Measurements from ENCODE around the gene EVX1. TPM values are rescaled to one million over a fixed set of nuclear protein-coding genes. Genes with fewer than 3 reads are reported as not detected.

Gene EVX1
- total RNA-seq, 3 donors from 2014 or later (not counting 1 experiment from before 2014, with no cell fraction given) = not detected

DNA sequence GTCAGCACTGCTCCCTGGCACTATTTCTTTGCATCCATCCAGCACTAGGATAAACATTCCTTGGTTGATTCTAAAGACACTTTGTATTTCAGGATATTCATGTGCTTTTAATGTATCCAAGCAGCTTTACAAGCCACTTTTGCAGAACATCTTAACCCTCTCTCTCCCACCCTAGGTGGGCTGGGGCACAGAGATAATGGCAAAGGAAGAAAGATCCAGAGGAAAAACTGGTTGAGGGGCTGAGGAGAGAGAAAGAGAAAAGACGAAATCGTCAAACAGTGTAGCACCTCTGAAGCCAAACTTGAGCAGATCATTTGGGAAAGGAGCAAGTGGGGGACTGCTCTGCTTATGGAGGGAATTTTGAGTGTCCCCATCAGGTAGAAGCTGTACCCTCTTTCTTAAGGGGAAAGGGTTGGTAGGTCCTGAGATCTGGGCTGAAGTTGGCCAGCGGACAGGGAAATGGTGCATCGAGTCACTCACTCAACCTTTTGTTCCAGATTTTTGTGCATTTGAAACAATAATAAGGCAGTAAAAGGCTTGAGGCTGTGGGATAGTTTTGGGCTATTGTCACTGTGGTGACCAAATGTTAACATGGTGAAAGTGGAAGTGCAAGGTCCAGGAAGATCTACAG lies 38.5 kb upstream of the EVX1 start:
- no peaks in the 10 kb centered on the region for H3K36me3 ChIP-seq (ENCODE audit: control insufficient read depth, insufficient read depth, low read length)
- H3K4me3 ChIP-seq (ENCODE audit: low read length) = no peak overlapping the region
- H3K4me1 Mint-ChIP-seq = peaks cover 23 to 44% of the 10 kb centered on the region in 2 donors
- H3K27me3 Mint-ChIP-seq (ENCODE audit: low read depth in 2 of 2) = peaks cover 74 to 82% of the 10 kb centered on the region in 2 donors
- DNase-seq (no peak), ATAC-seq (no peak)
- no peak overlapping the region for H3K27ac ChIP-seq (ENCODE audit: low read length)
- 26% methylated on average over 4 of the region's 4 CpGs for WGBS (ENCODE audit: insufficient coverage)
- no peak overlapping the region for H3K27ac Mint-ChIP-seq
- H3K4me3 Mint-ChIP-seq = peak overlapping the region; percentile 4
- TF ChIP-seq, protein P1, sequence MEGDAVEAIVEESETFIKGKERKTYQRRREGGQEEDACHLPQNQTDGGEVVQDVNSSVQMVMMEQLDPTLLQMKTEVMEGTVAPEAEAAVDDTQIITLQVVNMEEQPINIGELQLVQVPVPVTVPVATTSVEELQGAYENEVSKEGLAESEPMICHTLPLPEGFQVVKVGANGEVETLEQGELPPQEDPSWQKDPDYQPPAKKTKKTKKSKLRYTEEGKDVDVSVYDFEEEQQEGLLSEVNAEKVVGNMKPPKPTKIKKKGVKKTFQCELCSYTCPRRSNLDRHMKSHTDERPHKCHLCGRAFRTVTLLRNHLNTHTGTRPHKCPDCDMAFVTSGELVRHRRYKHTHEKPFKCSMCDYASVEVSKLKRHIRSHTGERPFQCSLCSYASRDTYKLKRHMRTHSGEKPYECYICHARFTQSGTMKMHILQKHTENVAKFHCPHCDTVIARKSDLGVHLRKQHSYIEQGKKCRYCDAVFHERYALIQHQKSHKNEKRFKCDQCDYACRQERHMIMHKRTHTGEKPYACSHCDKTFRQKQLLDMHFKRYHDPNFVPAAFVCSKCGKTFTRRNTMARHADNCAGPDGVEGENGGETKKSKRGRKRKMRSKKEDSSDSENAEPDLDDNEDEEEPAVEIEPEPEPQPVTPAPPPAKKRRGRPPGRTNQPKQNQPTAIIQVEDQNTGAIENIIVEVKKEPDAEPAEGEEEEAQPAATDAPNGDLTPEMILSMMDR (IDR thresholded peaks at IDR 0.05) = no peak
- no peaks in the 10 kb centered on the region for H3K9me3 Mint-ChIP-seq
- peaks cover 66% of the 10 kb centered on the region for H3K27me3 ChIP-seq (ENCODE audit: control insufficient read depth, insufficient read depth, low read length)
- intact Hi-C loops (cut with micrococcal nuclease) = loop anchor here (5.0 kb wide), 1 partner anchor 38 kb away; the partner anchor contains the start of gene EVX1
- no peaks in the 10 kb centered on the region for H3K36me3 Mint-ChIP-seq
- H3K4me1 ChIP-seq (ENCODE audit: control insufficient read depth, insufficient read depth, low read length) = peaks cover 44% of the 10 kb centered on the region
- H3K9me3 ChIP-seq (ENCODE audit: control insufficient read depth, insufficient read depth, low read length) = no peaks in the 10 kb centered on the region

DNA sequence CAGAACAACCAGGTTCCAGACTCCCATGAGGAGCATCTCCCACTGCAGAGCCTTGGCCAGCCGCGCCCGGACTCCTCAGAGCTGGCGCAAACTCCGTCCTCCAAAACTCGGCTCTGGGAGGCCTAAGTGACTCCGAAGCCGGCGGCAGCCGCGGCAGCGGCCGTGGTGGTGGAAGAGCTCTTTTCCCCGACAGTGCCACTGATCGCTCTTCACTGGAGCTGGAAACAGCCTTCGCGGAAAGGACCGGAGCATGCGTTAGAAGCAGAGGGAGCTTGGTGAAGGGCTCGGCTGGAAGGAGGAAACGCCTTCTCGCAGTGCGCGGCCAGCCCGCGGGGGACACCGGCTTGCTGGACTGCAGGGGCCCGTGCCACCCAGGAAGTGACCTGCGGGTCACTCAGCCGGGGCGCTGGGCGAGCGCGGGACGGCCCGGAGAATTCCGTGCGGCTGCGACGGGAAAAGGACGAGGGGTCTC lies 37.7 kb upstream of the EVX1 start:
- Mint-ChIP-seq H3K27ac (no peak overlapping the region), H3K4me1 (peaks cover 23 to 39% of the 10 kb centered on the region in 2 donors), H3K27me3 (ENCODE audit: low read depth in 2 of 2) (peaks cover 79 to 88% of the 10 kb centered on the region in 2 donors), H3K9me3 (no peaks in the 10 kb centered on the region), H3K4me3 (peak overlapping the region; percentile 35), H3K36me3 (no peaks in the 10 kb centered on the region)
- peaks cover 40% of the 10 kb centered on the region for H3K4me1 ChIP-seq (ENCODE audit: control insufficient read depth, insufficient read depth, low read length)
- H3K27ac ChIP-seq (ENCODE audit: low read length) = no peak overlapping the region
- ATAC-seq (no peak), DNase-seq (no peak)
- H3K4me3 ChIP-seq (ENCODE audit: low read length) = no peak overlapping the region
- TF ChIP-seq, protein P1 (IDR thresholded peaks at IDR 0.05) = no peak
- H3K27me3 ChIP-seq (ENCODE audit: control insufficient read depth, insufficient read depth, low read length) = peaks cover 68% of the 10 kb centered on the region
- no peaks in the 10 kb centered on the region for H3K36me3 ChIP-seq (ENCODE audit: control insufficient read depth, insufficient read depth, low read length)
- intact Hi-C loops (cut with micrococcal nuclease) = loop anchor here (5.0 kb wide), 1 partner anchor 37 kb away; the partner anchor contains the start of gene EVX1
- 8% methylated on average over 41 of the region's 41 CpGs for WGBS (ENCODE audit: insufficient coverage)
- H3K9me3 ChIP-seq (ENCODE audit: control insufficient read depth, insufficient read depth, low read length) = no peaks in the 10 kb centered on the region

DNA sequence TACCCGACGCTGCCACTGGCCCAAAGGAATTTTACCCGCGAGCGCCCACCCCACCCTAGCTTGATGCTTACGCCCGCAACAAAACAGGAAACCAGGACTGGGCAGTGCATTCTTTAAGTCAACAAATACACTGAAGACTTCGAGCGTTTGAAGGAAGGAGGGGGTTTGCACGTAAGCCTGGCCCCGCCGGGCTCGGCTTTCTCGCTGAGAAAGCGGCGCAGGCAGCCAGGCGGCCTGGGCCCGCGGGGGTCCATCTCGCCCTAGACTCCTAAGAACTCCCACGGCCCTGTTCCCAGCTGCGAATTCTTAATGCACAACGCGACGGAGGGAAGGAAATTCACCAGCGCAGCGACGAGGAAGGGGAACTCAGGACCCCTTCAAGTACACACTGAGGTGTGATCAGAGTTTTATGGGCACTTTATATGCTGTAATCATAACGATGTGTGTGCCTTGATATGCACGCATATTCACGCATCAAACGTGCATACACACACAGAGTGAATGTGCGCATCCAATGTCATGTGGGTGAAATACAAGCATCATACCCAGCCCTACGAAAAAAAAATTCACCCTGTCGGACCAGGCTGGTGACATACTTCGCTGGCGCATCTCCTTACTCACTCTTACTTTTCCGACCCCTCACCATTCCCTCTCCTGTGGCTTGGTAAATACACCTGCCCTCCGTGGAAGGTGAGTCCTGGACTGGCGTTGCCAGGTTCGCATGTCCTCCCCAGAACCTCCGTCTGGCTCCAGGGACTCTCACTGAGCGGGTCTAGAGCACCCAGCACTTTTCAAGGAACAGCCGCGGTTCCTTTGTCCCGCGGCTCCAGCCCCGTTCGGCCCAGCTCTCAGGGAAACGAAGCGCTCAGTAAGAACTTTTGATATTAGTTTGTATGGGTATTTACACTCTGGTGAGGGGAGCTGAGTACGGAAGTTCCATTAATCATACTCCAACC lies 37.0 kb upstream of the EVX1 start:
- peak in 1 of 3 donors; percentile 30 for ATAC-seq
- H3K9me3 Mint-ChIP-seq = no peaks in the 10 kb centered on the region
- H3K27ac Mint-ChIP-seq = no peak overlapping the region

More for the DNA sequence above, 37.0 kb upstream of the EVX1 start:
- H3K9me3 ChIP-seq (ENCODE audit: control insufficient read depth, insufficient read depth, low read length) = no peaks in the 10 kb centered on the region
- 7% methylated on average over 51 of the region's 52 CpGs for WGBS (ENCODE audit: insufficient coverage)
- peak overlapping the region; percentile 35 for H3K4me3 Mint-ChIP-seq
- TF ChIP-seq, protein P1 (IDR thresholded peaks at IDR 0.05) = no peak
- peaks cover 27 to 39% of the 10 kb centered on the region in 2 donors for H3K4me1 Mint-ChIP-seq
- H3K4me3 ChIP-seq (ENCODE audit: low read length) = no peak overlapping the region
- H3K27ac ChIP-seq (ENCODE audit: low read length) = no peak overlapping the region
- peaks cover 71% of the 10 kb centered on the region for H3K27me3 ChIP-seq (ENCODE audit: control insufficient read depth, insufficient read depth, low read length)
- peaks cover 80 to 93% of the 10 kb centered on the region in 2 donors for H3K27me3 Mint-ChIP-seq (ENCODE audit: low read depth in 2 of 2)
- intact Hi-C loops (cut with micrococcal nuclease) = no loop called here
- H3K36me3 Mint-ChIP-seq = no peaks in the 10 kb centered on the region
- DNase-seq = no peak
- peaks cover 41% of the 10 kb centered on the region for H3K4me1 ChIP-seq (ENCODE audit: control insufficient read depth, insufficient read depth, low read length)
- H3K36me3 ChIP-seq (ENCODE audit: control insufficient read depth, insufficient read depth, low read length) = no peaks in the 10 kb centered on the region

Measured in natural killer cell (primary cell).